ENCODE measurements around the gene PREX1. TPM values are rescaled to one million over a fixed set of nuclear protein-coding genes. Genes with fewer than 3 reads are reported as not detected.

PREX1 gene
- total RNA-seq, 2 experiments from 2014 or later = 130 to 156 TPM

DNA sequence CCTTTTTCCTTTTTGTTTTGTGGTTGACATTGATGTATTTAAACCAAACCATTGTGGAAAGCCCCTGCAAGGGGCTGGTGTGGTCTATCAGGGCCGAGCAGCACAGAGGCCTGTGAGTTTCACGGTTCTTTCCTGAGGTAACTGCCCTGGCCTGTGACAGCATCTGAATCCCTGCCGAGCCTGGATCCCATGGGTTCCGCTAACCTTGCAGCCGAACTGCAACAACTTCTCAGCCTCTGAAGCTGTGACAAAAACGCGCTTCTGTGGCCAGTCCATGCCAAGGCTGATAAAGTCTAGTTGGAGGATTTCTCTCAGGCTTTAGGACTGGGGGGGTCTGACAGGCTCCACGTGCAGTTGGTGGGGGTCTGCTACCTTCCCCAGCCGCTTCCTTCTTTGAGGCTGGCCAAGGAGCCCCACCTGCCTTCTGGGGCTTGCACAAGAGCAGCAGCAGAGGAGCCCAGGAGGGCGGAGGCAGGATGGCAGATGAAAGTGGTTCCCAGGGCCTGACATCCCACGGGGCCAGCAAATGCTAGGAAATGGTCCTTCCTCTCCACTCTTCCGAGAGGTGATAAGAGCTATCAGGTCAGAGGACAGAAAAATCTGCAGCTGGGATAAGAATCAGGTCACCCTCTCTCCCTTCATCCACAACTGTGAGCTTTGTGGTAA, 150.9 kb downstream of the PREX1 start:
- H3K27me3 Mint-ChIP-seq = no peaks in the 10 kb centered on the region
- CTCF ChIA-PET = interaction anchor here (0.6 kb wide), 1 partner anchor 542 kb away, joined by 3 read pairs; the partner anchor contains the start of gene DDX27

DNA sequence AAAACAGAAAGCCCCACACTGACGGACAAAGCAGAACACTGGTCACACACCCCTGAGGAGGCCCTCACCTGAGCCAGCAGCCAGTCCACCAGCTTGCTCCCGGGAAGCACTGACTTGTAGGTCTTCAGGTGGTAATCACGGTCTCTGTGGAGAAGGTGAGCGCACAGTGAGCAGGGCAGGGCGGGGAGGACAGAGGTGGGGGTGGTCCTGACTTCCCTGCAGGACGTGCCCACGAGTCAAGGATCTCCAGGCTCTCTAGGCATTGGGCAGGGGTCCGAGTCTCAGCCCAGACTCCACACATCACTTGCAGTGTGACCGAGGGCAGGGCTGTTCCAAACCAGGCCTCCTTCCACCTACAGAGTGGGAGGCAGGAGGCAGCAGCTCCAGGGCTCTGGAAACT, 151.7 kb downstream of the PREX1 start:
- H3K4me1 Mint-ChIP-seq = no peaks in the 10 kb centered on the region
- H3K36me3 Mint-ChIP-seq = peaks cover 51% of the 10 kb centered on the region
- ATAC-seq (no peak), DNase-seq (no peak)
- H3K27ac Mint-ChIP-seq = no peak overlapping the region
- H3K9me3 Mint-ChIP-seq (ENCODE audit: low read depth) = no peaks in the 10 kb centered on the region
- CTCF ChIA-PET = interaction anchor here (0.6 kb wide), 1 partner anchor 543 kb away, joined by 3 read pairs; the partner anchor contains the start of gene DDX27
- no peak overlapping the region for H3K4me3 Mint-ChIP-seq
- no peaks in the 10 kb centered on the region for H3K27me3 Mint-ChIP-seq

More for the DNA sequence above, 150.9 kb downstream of the PREX1 start:
- DNase-seq (no peak), ATAC-seq (no peak)
- H3K4me3 Mint-ChIP-seq = no peak overlapping the region
- H3K4me1 Mint-ChIP-seq = no peaks in the 10 kb centered on the region
- no peaks in the 10 kb centered on the region for H3K9me3 Mint-ChIP-seq (ENCODE audit: low read depth)
- H3K27ac Mint-ChIP-seq = no peak overlapping the region
- H3K36me3 Mint-ChIP-seq = peaks cover 45% of the 10 kb centered on the region

DNA sequence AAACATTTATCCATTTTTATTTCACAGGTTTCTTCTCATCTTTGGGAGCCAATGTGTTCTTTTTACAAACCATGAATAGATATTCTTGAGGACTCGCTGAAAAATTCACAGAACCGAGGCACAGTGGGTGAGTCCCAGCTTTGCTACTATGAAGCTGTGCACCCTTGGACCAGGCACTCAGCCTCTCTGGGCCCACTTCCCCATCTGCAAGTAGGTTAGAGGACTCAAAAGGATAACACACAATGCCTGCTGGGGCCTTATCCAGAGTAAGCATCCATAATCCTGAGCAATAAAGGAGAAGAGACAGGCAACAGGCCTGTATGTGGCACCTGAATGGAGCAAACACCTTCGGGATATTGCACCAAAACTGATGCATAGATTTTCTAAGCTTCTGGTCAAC, 153.3 kb downstream of the PREX1 start:
- CTCF ChIA-PET = interaction anchor here (1.0 kb wide), 1 partner anchor 32 kb away, joined by 3 read pairs; no protein-coding TSS in a partner anchor
- Mint-ChIP-seq H3K27ac (no peak overlapping the region), H3K36me3 (peaks cover 50% of the 10 kb centered on the region), H3K9me3 (ENCODE audit: low read depth) (no peaks in the 10 kb centered on the region), H3K27me3 (no peaks in the 10 kb centered on the region), H3K4me1 (no peaks in the 10 kb centered on the region), H3K4me3 (no peak overlapping the region)
- no peak for DNase-seq
- ATAC-seq = no peak

DNA sequence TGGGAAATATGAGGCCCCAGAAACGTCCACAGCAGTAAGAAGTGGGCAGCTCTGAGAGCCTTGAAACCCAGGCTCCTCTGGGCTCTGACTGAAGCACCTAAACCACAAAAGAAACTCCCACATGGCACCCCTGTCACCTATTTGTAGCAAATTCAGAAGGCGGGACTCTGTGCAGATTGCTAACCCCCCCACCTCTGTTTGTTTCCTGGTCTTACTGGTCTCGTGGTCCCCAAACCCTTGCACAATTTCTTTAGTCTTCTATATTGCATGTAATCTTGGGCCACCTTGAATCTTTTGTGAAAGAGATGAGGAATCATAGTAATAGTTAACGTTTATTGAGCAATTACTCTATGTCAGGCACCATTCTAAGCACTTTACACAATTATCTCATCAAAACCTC, 154.3 kb downstream of the PREX1 start:
- Mint-ChIP-seq H3K36me3 (peaks cover 43% of the 10 kb centered on the region), H3K27ac (no peak overlapping the region), H3K27me3 (no peaks in the 10 kb centered on the region), H3K9me3 (ENCODE audit: low read depth) (no peaks in the 10 kb centered on the region), H3K4me3 (no peak overlapping the region), H3K4me1 (no peaks in the 10 kb centered on the region)
- no peak for DNase-seq
- CTCF ChIA-PET = interaction anchor here (1.5 kb wide), 1 partner anchor 13 kb away, joined by 4 read pairs; no protein-coding TSS in a partner anchor
- no peak for ATAC-seq

GRCh38 chr20:48672324-48672723, 155.5 kb downstream of the PREX1 start:
- no peak for ATAC-seq
- Mint-ChIP-seq H3K27ac (no peak overlapping the region), H3K36me3 (peaks cover 41% of the 10 kb centered on the region), H3K4me3 (no peak overlapping the region), H3K9me3 (ENCODE audit: low read depth) (no peaks in the 10 kb centered on the region), H3K4me1 (no peaks in the 10 kb centered on the region), H3K27me3 (no peaks in the 10 kb centered on the region)
- CTCF ChIA-PET = interaction anchor here (1.5 kb wide), 1 partner anchor 12 kb away, joined by 4 read pairs; no protein-coding TSS in a partner anchor
- DNase-seq = no peak

DNA sequence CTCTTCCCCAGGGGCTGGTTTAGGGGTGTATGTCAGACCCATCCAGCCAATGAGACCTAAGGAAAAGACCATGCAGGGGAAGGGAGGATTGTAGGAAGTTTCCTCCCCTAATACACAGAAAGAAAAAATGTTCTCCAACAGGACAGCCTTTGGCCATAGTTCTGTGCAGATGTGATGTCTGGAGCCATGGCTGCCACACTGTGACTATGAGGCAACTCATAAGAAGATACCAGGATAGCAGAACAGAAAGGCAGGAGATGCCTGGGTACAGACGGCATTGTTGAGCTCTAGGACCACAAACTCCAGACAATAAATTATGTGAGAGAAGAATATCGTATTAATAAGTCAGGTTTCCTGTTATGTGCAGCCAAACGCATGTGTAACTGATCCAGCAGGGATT, 156.7 kb downstream of the PREX1 start:
- no peaks in the 10 kb centered on the region for H3K9me3 Mint-ChIP-seq (ENCODE audit: low read depth)
- H3K4me1 Mint-ChIP-seq = no peaks in the 10 kb centered on the region
- ATAC-seq (no peak), DNase-seq (no peak)
- peaks cover 42% of the 10 kb centered on the region for H3K36me3 Mint-ChIP-seq
- H3K27me3 Mint-ChIP-seq = no peaks in the 10 kb centered on the region
- CTCF ChIA-PET = no interaction called here
- no peak overlapping the region for H3K27ac Mint-ChIP-seq
- no peak overlapping the region for H3K4me3 Mint-ChIP-seq

DNA sequence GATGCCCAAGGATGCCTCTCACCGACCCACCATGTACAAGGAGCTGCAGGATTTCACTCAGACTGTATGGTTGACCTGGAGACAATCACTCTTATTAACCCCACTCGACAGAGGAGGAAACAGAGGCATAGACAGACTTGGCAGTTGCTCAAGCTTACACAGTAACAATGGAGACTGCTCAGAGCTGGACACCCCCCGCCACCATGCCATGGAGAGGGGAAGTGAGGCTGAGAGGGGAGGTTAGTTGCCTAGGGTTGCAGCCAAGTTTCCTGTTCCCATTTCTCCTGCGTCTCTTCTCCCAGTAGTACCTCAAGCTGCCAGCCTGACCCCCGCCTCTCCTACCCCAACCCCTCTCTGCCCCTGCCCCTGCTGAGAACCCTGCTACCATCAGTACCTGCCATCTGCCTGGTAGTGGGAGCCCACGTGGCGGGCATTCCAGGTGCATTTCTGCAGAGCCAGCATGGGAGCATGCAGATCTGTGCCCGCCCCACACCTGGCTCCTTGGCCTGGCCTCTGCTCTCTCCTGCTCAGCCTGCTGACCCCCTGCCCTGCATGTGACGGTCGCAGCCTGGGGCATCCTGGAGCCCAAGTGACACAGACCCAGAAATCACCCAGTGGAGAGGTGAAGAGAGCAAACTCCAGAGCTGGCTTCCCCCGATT, 157.7 kb downstream of the PREX1 start:
- no peak overlapping the region for H3K27ac Mint-ChIP-seq

DNA sequence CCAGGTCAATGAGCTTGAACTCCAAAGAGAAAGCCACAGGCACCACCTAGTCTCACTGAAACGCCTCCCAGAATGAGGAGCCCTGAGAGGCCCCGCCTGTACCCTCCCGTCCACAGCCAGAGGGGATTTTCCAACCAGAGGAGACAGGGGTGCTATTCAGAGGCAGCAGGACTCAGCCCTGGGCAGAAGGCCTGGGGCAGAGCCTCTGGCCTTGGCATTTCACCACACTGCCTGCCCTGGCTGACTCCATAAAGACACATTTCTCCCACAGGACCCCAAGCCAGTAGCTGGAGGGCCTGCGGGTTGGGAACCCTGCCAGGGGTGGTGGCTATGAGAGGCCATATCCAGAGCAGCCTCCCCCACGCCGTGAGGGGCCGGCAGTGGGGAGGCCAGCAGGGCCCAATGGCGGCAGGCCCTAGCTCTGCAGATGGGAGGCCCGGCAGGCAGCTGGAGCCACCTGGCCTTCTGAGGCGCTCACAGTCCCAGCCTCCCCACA, 159.3 kb downstream of the PREX1 start:
- no peak for ATAC-seq
- Mint-ChIP-seq H3K27ac (no peak overlapping the region), H3K4me3 (no peak overlapping the region), H3K36me3 (peaks cover 36% of the 10 kb centered on the region), H3K9me3 (ENCODE audit: low read depth) (no peaks in the 10 kb centered on the region), H3K27me3 (no peaks in the 10 kb centered on the region), H3K4me1 (peaks cover 2% of the 10 kb centered on the region)
- CTCF ChIA-PET = no interaction called here
- DNase-seq = no peak

More for the DNA sequence above, 157.7 kb downstream of the PREX1 start:
- no peak for ATAC-seq
- Mint-ChIP-seq H3K4me3 (no peak overlapping the region), H3K9me3 (ENCODE audit: low read depth) (no peaks in the 10 kb centered on the region), H3K27me3 (no peaks in the 10 kb centered on the region), H3K36me3 (peaks cover 39% of the 10 kb centered on the region), H3K4me1 (no peaks in the 10 kb centered on the region)
- no peak for DNase-seq
- CTCF ChIA-PET = interaction anchor here (1.1 to 1.8 kb wide), 2 partner anchors 12 to 235 kb away, joined by 3 to 7 read pairs; no protein-coding TSS in a partner anchor

DNA sequence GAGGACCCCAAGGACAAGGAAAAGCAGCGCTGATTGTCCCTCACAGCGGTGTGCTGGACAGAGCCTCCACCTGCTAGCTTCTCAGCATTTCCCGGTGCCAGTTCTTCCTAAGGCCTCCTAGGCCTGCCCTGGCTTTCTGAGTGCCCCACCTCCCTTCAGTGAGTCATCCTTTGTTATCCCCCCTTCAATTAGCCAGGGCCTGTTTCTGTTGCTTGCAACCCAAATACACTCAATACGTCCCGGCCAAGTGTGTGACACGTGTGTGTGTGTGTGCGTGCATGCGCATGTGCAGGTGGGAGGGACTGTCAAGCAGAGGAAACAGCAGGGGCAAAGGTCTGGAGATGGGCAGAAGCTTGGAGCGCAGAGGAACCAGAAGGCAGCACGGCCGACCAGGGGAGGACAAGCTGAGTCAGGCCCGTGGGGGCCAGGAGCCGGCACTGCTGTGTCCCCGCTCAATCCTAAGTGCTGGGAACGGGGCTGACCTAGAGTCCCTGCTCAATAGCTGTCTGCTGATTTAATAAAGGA, 159.8 kb downstream of the PREX1 start:
- H3K4me1 Mint-ChIP-seq = peaks cover 2% of the 10 kb centered on the region
- H3K9me3 Mint-ChIP-seq (ENCODE audit: low read depth) = no peaks in the 10 kb centered on the region
- H3K4me3 Mint-ChIP-seq = no peak overlapping the region
- ATAC-seq (no peak), DNase-seq (no peak)
- H3K27me3 Mint-ChIP-seq = no peaks in the 10 kb centered on the region
- H3K27ac Mint-ChIP-seq = peak overlapping the region; percentile 9
- peaks cover 33% of the 10 kb centered on the region for H3K36me3 Mint-ChIP-seq
- CTCF ChIA-PET = no interaction called here

- CTCF ChIA-PET = interaction anchor here (0.7 kb wide), 1 partner anchor 10 kb away, joined by 3 read pairs; no protein-coding TSS in a partner anchor
- Mint-ChIP-seq H3K27ac (peak overlapping the region; percentile 26), H3K4me3 (no peak overlapping the region)
These were observed 160.3 kb downstream of the PREX1 start for GRCh38 chr20:48667481-48667880.

DNA sequence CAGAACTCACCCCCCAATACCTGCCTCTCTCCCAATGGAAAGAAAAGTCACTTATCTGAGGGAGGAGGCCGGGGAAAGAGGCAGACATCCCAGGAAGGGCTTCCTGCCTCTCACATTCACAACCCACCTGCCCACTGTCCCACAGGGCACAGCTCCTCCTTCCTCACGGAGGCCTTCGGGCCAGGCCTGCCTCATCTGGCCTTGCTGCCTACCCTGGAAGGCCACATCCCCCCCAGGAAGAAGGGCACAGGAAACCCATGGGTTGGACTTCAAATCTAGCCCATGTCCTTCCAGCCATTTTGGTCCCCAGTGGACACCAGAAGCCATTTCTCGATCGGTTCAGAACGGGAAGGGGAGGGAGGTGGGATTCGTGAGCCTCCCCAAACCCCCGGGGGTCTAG, 162.0 kb downstream of the PREX1 start:
- no peak for DNase-seq
- Mint-ChIP-seq H3K9me3 (ENCODE audit: low read depth) (no peaks in the 10 kb centered on the region), H3K36me3 (peaks cover 35% of the 10 kb centered on the region), H3K27me3 (no peaks in the 10 kb centered on the region), H3K4me3 (no peak overlapping the region), H3K4me1 (peaks cover 2% of the 10 kb centered on the region), H3K27ac (no peak overlapping the region)
- no peak for ATAC-seq
- CTCF ChIA-PET = no interaction called here

More at GRCh38 chr20:48667481-48667880, 160.3 kb downstream of the PREX1 start:
- Mint-ChIP-seq H3K27me3 (no peaks in the 10 kb centered on the region), H3K36me3 (peaks cover 35% of the 10 kb centered on the region), H3K9me3 (ENCODE audit: low read depth) (no peaks in the 10 kb centered on the region), H3K4me1 (peaks cover 2% of the 10 kb centered on the region)
- no peak for DNase-seq
- no peak for ATAC-seq

DNA sequence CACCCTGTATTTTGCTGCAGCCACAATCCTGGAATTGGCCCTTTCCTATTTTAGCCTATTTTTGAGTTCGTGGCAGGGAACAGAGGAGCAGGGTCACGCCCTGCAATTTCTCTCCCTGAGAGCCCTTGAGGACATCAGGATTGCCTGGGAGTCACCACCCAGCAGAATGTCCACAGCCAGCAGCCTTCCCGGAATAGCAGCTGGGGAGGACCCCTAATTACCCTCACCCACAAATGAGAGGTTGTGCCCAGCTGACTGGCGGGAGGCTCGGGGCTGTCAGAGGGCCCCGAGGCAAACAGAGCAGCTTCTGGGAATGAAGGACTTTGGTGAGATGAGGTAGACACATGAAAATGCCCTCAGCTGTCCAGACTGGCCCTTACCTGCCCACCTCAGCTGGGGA, 165.1 kb downstream of the PREX1 start:
- no peak for DNase-seq
- CTCF ChIA-PET = no interaction called here

GRCh38 chr20:48661575-48662455, 166.0 kb downstream of the PREX1 start:
- ATAC-seq = no peak
- CTCF ChIA-PET = interaction anchor here (1.2 kb wide), 1 partner anchor 251 kb away, joined by 3 read pairs; no protein-coding TSS in a partner anchor
- DNase-seq = no peak
- H3K27me3 Mint-ChIP-seq = no peaks in the 10 kb centered on the region
- no peak overlapping the region for H3K27ac Mint-ChIP-seq
- H3K4me1 Mint-ChIP-seq = peaks cover 14% of the 10 kb centered on the region
- H3K9me3 Mint-ChIP-seq (ENCODE audit: low read depth) = peaks cover 1% of the 10 kb centered on the region
- H3K36me3 Mint-ChIP-seq = peaks cover 51% of the 10 kb centered on the region
- H3K4me3 Mint-ChIP-seq = no peak overlapping the region

More for the DNA sequence above, 165.1 kb downstream of the PREX1 start:
- Mint-ChIP-seq H3K4me1 (peaks cover 13% of the 10 kb centered on the region), H3K27ac (no peak overlapping the region), H3K36me3 (peaks cover 52% of the 10 kb centered on the region), H3K4me3 (no peak overlapping the region), H3K27me3 (no peaks in the 10 kb centered on the region), H3K9me3 (ENCODE audit: low read depth) (peaks cover 1% of the 10 kb centered on the region)
- no peak for ATAC-seq

Measured in activated CD8-positive, alpha-beta memory T cell treated with anti-CD3 and anti-CD28 coated beads, Interleukin-2, amount 10 ng/mL, durations not matched to agents 7 days and 5 days (primary cell).